Measurements from ENCODE around the gene SLC30A4. TPM values are rescaled to one million over a fixed set of nuclear protein-coding genes. Genes with fewer than 3 reads are reported as not detected.

The SLC30A4 gene
- total and polyA plus RNA-seq, 2 experiments from 2014 or later = 6.4 to 6.5 TPM

DNA sequence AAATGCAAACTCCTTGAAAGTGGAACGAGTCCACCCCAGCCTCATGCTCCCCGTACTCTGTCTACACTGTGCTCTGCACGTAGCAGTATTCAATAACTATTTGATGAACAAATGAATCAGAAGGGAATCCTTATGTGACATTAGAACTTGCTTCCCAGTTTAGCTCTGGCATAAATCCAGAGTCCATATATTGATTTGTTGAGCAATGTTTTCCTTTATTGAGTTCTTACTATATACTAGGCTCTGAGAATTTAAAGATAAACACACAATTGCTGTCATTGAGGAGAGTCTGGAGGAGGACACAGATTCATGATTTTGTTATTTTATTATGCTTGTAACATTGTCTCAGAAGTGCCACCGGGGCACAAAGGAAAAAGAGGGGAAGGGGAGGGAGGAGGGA, 73.2 kb downstream of the SLC30A4 start:
- Histone ChIP-seq H4K20me1 (ENCODE audit: insufficient read depth) (no peaks in the 10 kb centered on the region), H3K79me2 (ENCODE audit: insufficient read depth) (no peaks in the 10 kb centered on the region), H3K9me2 (ENCODE audit: insufficient read depth) (no peaks in the 10 kb centered on the region), H3K4me3 (no peak overlapping the region), H3K27me3 (replicated peaks; ENCODE audit: insufficient read depth) (no peaks in the 10 kb centered on the region), H3K36me3 (ENCODE audit: low read depth) (no peaks in the 10 kb centered on the region), H3K4me2 (ENCODE audit: unreplicated experiment) (no peak overlapping the region), H3K9ac (no peak overlapping the region), H3K4me1 (ENCODE audit: insufficient read depth) (peaks cover 23% of the 10 kb centered on the region), H3F3A (ENCODE audit: insufficient read depth) (peaks cover 4% of the 10 kb centered on the region; the same call in 1 of the 2 replicates), H3K9me3 (ENCODE audit: low read depth) (no peaks in the 10 kb centered on the region), H3K27ac (no peak overlapping the region), H2AFZ (no peak overlapping the region)
- in situ Hi-C loops (cut with MboI) = no loop called here
- DNase-seq = no peak
- TF ChIP-seq EZH2 (IDR thresholded peaks at IDR 0.05; ENCODE audit: insufficient read depth, poor library complexity, severe bottlenecking) (no peak), EZH2phosphoT487 (IDR thresholded peaks at IDR 0.05; ENCODE audit: insufficient read depth, low read depth) (no peak)
- 70 to 74% methylated on average over 4 of the region's 4 CpGs for WGBS, 2 experiments (ENCODE audit: low coverage in 1 of 2, low lambda C conversion rate in 2 of 2, missing lambda C conversion rate in 2 of 2)

DNA sequence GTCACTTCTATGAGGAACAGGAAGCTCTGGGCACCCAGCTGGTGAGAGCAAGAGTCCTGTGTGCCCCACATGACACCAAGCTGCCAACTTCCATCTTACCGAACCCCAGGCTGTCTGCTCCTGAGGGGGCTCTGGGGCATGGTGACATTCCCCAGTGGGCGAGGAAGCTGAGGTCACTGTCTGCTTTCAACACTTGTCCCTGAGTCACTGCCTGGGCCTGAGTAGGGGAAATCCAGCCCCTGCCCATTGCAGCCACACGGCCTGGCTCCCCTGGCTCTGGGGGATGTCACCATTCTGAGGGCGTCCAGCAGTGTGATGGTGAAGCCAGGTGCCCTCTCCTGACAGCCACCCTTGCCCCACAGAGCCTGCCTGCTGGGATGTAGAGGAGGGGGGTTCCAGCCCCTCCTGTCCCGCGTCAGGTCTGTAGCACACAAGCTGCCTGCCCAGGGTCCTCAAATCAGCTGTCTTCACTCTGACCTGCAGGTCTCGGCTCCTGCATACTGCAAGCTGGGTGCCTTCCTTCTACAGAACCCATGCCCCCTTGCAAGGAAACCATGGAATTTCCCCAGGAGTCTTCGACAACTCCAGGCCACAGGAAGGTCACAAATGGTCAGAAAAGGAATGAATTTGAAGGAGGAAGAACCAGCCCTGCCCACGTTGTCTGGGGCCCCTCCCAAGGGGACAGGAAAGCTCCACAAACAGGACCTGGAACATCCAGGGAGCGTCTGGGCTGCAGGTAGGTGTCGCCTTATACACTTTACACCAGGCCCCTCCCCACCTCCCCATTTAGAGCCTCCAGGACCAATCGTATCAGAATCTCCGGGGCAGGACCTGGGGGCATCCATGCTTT, 74.3 kb downstream of the SLC30A4 start:
- in situ Hi-C loops (cut with MboI) = no loop called here
- peaks cover 20% of the 10 kb centered on the region for H3K4me1 ChIP-seq (ENCODE audit: insufficient read depth)
- DNase-seq = peak; percentile 46
- no peak for TF ChIP-seq EZH2phosphoT487 (IDR thresholded peaks at IDR 0.05; ENCODE audit: insufficient read depth, low read depth)
- TF ChIP-seq EZH2 (IDR thresholded peaks at IDR 0.05; ENCODE audit: insufficient read depth, poor library complexity, severe bottlenecking) = no peak
- H3K9ac ChIP-seq = 0 out of 2 replicates have a peak overlapping the region, but pooled peaks have one; percentile 2
- H2AFZ ChIP-seq = no peak overlapping the region
- H3K9me2 ChIP-seq (ENCODE audit: insufficient read depth) = no peaks in the 10 kb centered on the region
- H4K20me1 ChIP-seq (ENCODE audit: insufficient read depth) = no peaks in the 10 kb centered on the region
- peaks cover 6% of the 10 kb centered on the region; the same call in 1 of the 2 replicates for H3F3A ChIP-seq (ENCODE audit: insufficient read depth)
- H3K79me2 ChIP-seq (ENCODE audit: insufficient read depth) = no peaks in the 10 kb centered on the region
- no peak overlapping the region for H3K4me3 ChIP-seq
- no peak overlapping the region for H3K4me2 ChIP-seq (ENCODE audit: unreplicated experiment)
- H3K27ac ChIP-seq = no peak overlapping the region
- WGBS, 2 experiments (ENCODE audit: low coverage in 1 of 2, low lambda C conversion rate in 2 of 2, missing lambda C conversion rate in 2 of 2) = 63 to 72% methylated on average over 13 of the region's 13 CpGs
- no peaks in the 10 kb centered on the region for H3K27me3 ChIP-seq (replicated peaks; ENCODE audit: insufficient read depth)
- H3K9me3 ChIP-seq (ENCODE audit: low read depth) = no peaks in the 10 kb centered on the region
- no peaks in the 10 kb centered on the region for H3K36me3 ChIP-seq (ENCODE audit: low read depth)

- no peaks in the 10 kb centered on the region for H3K79me2 ChIP-seq (ENCODE audit: insufficient read depth)
- TF ChIP-seq EZH2phosphoT487 (IDR thresholded peaks at IDR 0.05; ENCODE audit: insufficient read depth, low read depth) (no peak), EZH2 (IDR thresholded peaks at IDR 0.05; ENCODE audit: insufficient read depth, poor library complexity, severe bottlenecking) (no peak)
- H3K9ac ChIP-seq = no peak overlapping the region
- H3K36me3 ChIP-seq (ENCODE audit: low read depth) = no peaks in the 10 kb centered on the region
- peaks cover 27% of the 10 kb centered on the region for H3K4me1 ChIP-seq (ENCODE audit: insufficient read depth)
- no peak overlapping the region for H2AFZ ChIP-seq
- no peaks in the 10 kb centered on the region for H3K27me3 ChIP-seq (replicated peaks; ENCODE audit: insufficient read depth)
- 96% methylated on average over 2 of the region's 2 CpGs for WGBS, 2 experiments (ENCODE audit: low coverage in 1 of 2, low lambda C conversion rate in 2 of 2, missing lambda C conversion rate in 2 of 2)
- no peaks in the 10 kb centered on the region for H3K9me3 ChIP-seq (ENCODE audit: low read depth)
- in situ Hi-C loops (cut with MboI) = no loop called here
- H3F3A ChIP-seq (ENCODE audit: insufficient read depth) = peaks cover 14% of the 10 kb centered on the region
- H3K4me3 ChIP-seq = no peak overlapping the region
- no peak for DNase-seq
- H3K27ac ChIP-seq = no peak overlapping the region
- no peaks in the 10 kb centered on the region for H4K20me1 ChIP-seq (ENCODE audit: insufficient read depth)
- no peak overlapping the region for H3K4me2 ChIP-seq (ENCODE audit: unreplicated experiment)
- no peaks in the 10 kb centered on the region for H3K9me2 ChIP-seq (ENCODE audit: insufficient read depth)
These were observed 78.9 kb downstream of the SLC30A4 start for GRCh38 chr15:45443645-45444044.

DNA sequence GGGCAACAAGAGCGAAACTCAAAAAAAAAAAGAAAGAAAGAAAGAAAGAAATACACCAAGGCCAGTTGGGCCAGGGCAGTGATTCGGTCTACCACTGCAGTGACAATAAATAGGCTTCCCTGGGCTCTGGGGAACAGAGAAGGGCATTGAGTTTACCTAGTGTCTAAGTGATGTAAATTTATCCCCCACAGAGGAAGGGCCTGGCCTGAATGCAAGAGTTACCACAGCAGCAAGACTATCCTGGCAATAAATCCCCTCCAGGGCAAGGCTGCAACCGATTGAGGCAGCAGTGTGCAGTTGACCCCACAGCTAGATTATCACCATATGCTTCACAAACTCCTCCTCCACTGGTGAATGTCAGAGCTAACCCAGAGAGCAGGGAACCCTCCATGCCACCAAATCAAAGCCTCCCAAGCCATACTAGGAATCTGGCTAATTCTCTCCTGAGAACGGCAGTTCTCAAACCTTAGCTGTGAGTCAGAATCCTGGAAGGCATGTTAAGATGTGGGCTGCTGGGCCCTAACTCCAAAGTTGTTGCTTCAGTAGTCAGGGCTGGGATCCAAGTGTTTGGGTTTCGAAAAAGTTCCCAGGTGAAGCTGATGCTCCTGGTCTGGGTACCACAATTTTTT, 79.9 kb downstream of the SLC30A4 start:
- peak; percentile 88 for DNase-seq
- no peaks in the 10 kb centered on the region for H3K36me3 ChIP-seq (ENCODE audit: low read depth)
- peak overlapping the region; percentile 43 for H3K27ac ChIP-seq

More for the DNA sequence above, 79.9 kb downstream of the SLC30A4 start:
- in situ Hi-C loops (cut with MboI) = no loop called here
- TF ChIP-seq EZH2 (IDR thresholded peaks at IDR 0.05; ENCODE audit: insufficient read depth, poor library complexity, severe bottlenecking) = no peak
- TF ChIP-seq EZH2phosphoT487 (IDR thresholded peaks at IDR 0.05; ENCODE audit: insufficient read depth, low read depth) = no peak
- peaks cover 14% of the 10 kb centered on the region for H3F3A ChIP-seq (ENCODE audit: insufficient read depth)
- H3K4me1 ChIP-seq (ENCODE audit: insufficient read depth) = peaks cover 19% of the 10 kb centered on the region
- H3K4me3 ChIP-seq = no peak overlapping the region
- H3K79me2 ChIP-seq (ENCODE audit: insufficient read depth) = no peaks in the 10 kb centered on the region
- no peaks in the 10 kb centered on the region for H3K9me2 ChIP-seq (ENCODE audit: insufficient read depth)
- H3K9me3 ChIP-seq (ENCODE audit: low read depth) = no peaks in the 10 kb centered on the region
- 0 out of 2 replicates have a peak overlapping the region, but pooled peaks have one; percentile 10 for H2AFZ ChIP-seq
- WGBS, 2 experiments (ENCODE audit: low coverage in 1 of 2, low lambda C conversion rate in 2 of 2, missing lambda C conversion rate in 2 of 2) = 56 to 59% methylated on average over 5 of the region's 5 CpGs
- H4K20me1 ChIP-seq (ENCODE audit: insufficient read depth) = no peaks in the 10 kb centered on the region
- no peaks in the 10 kb centered on the region for H3K27me3 ChIP-seq (replicated peaks; ENCODE audit: insufficient read depth)
- H3K4me2 ChIP-seq (ENCODE audit: unreplicated experiment) = peak overlapping the region; percentile 11
- no peak overlapping the region for H3K9ac ChIP-seq
